GM21367 (cell line): ENCODE results near the gene CX3CR1.
"Not testable (repeated sequence)": the region's sequence is repeated elsewhere in the genome, so short reads cannot be mapped to it uniquely, and the experiment has no call there.

Source experiments
- ATAC-seq: cut with Tn5 transposase; IDR thresholded peaks from one replicate; pipeline ENCODE4 v1.9.1; 2021; ENCODE audit not compliant: unreplicated experiment

CX3CR1 gene

DNA sequence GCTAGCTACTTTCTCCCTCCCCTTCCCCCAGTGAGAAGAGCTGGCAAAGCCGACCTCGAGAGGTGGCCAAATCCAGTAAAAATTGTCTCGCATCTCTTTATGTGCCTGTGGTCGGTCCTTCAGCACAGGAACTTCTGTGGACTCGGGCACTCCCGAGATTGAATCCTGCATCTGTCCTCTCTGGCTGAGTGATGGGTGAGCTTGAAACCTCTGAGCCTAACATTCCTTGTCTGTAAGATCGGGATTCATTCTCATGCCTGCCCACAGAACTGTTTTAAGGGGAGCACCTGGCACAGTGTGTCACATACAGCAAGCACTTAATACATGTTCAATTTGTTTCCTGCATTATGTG lies 11.3 kb downstream of the CX3CR1 start:
- ATAC-seq = no peak

- no peak for ATAC-seq
Observed at GRCh38 chr3:39267631-39268548, 11.9 kb downstream of the CX3CR1 start.

GRCh38 chr3:39264053-39264452 lies 15.8 kb downstream of the CX3CR1 start:
- no peak for ATAC-seq

DNA sequence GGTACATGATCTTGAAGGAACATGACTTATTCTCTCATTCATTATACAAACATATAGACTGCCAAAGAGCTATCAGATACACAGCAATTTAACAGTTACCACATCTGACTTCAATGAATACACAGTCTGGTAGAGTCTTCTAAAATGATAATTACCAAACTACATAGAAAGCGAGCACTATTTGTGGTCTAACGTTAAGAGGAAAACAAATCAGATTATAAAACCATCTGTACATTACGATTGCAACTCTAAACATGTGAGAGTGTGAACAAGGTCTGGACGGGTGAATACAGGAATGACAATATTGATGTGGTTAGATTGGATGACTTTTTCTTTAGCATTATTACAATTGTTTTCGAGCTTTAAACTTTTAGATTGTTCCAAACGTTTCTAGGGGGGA lies 16.3 kb downstream of the CX3CR1 start:
- no peak for ATAC-seq

GRCh38 chr3:39262846-39263245 lies 17.0 kb downstream of the CX3CR1 start:
- ATAC-seq = no peak

DNA sequence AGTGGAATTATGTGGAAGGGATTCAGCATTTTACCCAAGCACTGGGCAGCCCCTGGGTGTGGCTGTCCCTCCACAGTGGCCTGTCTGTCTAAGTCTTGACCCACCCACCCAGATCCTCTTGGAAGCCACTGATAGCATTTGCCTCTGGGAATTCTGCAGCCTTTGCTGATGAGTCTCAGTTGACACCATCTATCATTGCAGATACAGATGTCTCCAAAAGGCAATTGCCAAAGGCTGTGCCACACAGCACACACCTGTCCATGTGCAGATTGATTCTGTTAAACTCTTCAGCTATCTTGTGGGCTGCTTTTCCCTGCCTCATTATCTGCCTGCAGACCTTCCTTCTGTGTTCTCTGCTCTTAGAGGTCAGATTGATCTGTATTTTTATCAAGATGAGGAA lies 18.1 kb downstream of the CX3CR1 start:
- no peak for ATAC-seq

DNA sequence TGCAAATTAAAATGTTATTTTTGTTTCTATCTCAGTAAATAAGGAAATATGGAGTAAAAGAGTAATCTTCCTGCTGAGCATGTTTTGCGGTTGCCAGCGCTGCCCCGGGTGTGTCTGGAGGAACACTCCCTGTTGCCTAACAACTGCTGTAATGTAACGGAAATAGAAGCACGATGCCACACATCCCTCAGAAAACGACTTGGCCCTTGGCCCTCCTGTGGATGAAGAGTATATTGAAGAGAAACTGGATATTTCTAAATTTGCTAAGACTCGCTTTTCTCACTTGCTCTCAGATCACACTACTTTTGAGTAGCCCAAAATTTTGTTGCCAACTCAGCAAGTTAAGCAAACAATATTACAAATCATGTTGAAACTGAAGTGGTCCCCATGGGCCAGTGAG lies 18.9 kb downstream of the CX3CR1 start:
- ATAC-seq = peak; percentile 62

DNA sequence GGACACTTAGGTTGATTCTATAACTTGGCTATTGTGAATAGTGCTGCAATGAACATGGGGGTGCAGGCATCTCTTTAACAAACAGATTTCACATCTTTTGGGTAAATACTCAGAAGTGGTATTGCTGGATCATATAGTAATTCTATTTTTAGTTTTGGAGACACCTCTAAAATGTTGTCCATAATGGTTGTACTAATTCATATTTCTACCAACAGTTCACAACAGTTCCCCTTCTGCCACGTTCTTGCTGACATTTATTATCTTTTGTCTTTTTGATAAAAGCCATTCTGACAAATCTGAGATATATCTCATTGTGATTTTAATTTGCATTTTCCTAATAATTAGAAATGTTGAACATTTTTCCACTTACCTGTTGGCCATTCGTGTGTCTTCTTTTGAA lies 19.5 kb downstream of the CX3CR1 start:
- ATAC-seq = no peak

GRCh38 chr3:39255503-39256325 lies 24.1 kb downstream of the CX3CR1 start:
- peak; percentile 98 for ATAC-seq

- no peak for ATAC-seq
Observed at GRCh38 chr3:39254806-39255449, 24.9 kb downstream of the CX3CR1 start.

DNA sequence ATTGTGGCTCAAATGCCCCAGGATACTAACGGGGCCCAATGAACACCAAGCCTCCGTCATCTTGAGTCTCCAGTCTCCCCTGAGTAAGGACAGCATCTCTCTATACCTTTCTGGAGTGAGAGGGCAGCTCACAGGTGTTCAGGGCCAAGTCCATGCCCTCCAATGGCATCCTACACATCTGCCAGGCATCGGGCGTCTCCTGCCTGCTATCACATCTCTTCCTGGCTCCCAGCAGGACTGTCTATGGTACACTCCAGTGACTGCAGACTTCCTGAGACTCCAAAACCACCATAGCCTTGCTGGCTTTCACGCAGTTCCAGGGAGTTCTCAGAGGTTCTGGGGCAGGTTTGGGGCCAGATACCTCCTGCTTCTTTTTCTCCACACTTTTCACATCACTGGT lies 28.3 kb downstream of the CX3CR1 start:
- ATAC-seq = no peak

- ATAC-seq = no peak
Observed at GRCh38 chr3:39250116-39250747, 29.6 kb downstream of the CX3CR1 start.

DNA sequence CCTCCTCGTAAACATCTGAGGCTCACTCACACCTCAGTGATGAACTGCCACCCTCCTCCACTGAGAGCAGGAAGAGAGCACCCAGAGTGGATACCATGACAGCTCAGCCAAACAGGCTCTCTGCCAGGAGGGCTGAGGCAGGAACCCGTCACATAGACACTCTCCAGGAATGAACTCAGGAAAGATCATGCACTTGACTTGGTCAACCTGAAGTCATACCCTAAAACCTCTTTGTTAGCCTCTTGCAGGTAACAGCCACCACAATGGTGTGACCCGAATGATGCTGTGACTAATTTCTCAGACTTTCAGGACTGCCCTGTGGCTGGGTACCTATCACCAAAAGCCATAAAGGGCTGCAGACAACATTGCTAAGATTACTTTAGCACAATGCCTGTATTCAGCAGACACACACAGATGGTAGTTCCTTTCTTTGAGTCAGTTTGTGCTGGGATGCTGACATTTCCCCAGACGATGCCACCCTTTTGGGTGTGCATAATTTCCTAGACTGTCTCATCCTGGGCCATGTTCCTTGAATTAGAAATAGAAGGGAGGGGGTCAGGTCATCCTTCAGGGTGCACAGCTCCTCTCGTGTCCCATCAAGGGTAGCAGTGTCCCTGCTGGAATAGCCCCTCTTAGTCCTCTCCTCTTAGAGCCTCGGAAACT lies 30.3 kb downstream of the CX3CR1 start:
- no peak for ATAC-seq

DNA sequence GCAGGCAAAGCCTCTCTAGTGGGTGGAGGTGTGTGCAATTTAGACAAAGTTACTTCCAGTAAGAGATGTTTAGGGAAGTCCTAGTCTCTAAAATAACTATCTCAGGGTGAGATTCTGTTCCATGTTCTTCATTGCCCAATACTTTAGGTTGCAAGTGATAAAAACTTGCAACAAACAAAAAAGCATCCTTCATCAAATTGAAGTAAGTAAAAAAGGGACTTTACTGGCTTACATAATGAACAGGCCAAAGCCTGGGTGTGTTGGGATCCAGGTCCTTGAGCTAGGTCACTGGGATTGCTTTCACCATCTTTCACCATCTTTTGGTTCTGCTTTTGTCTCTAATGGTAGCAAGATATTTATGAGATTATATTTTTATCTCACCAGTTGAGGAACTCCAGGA lies 38.3 kb downstream of the CX3CR1 start:
- ATAC-seq = no peak

DNA sequence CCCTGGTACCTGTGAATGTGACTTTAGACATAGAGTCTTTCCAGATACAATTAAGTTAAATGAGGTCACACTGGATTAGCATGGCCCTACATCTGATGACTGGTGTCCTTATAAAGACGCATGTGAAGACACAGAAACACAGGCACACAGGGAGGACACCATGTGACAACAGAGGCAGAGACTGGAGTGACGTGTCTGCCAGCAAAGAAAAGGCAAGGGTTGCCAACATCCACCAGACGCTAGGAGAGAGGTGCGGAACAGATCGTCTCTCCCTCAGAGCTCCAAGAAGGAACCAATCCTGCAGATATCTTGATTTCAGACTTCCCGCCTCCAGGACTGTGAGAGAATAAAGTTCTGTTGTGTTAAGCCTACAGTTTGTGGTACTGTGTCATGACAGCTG lies 42.8 kb downstream of the CX3CR1 start:
- ATAC-seq = no peak

- no peak for ATAC-seq
Observed at GRCh38 chr3:39234651-39235050, 45.2 kb downstream of the CX3CR1 start.

- ATAC-seq = no peak
Observed at GRCh38 chr3:39232859-39233258, 47.0 kb downstream of the CX3CR1 start.

- no peak for ATAC-seq
Observed at GRCh38 chr3:39230453-39230852, 49.4 kb downstream of the CX3CR1 start.

DNA sequence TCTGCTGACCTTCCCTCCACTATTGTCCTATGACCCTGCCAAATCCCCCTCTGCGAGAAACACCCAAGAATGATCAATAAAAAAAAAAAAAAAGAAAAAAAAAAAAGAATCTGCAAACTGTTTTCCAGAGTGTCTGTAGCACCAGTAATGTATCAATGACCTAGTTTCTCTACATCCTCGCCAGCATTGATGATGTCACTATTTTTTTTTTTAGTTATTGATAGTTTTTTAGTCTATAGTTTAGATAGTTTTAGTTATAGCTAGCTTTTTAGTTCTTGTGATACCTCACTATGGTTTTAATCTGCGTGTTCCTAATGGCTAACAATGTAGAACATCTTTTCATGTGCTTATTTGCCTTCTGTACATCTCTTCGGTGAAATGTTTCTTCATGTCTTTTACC lies 51.3 kb downstream of the CX3CR1 start:
- ATAC-seq = no peak

DNA sequence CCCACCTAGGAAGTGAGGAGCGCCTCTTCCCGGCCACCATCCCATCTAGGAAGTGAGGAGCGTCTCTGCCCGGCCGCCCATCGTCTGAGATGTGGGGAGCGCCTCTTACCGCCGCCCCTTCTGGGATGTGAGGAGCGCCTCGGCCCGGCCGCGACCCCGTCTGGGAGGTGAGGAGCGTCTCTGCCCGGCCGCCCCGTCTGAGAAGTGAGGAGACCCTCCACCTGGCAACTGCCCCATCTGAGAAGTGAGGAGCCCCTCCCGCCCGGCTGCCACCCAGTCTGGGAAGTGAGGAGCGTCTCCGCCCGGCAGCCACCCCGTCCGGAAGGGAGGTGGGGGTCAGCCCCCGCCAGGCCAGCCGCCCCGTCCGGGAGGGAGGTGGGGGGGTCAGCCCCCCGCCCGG lies 52.2 kb downstream of the CX3CR1 start:
- ATAC-seq = not testable (repeated sequence)
